HG02610 (cell line): ENCODE measurements around the gene CDHR3.
"Not testable (repeated sequence)": the region's sequence is repeated elsewhere in the genome, so short reads cannot be mapped to it uniquely, and the experiment has no call there.

Source experiments
- ATAC-seq: cut with Tn5 transposase; IDR thresholded peaks from one replicate; pipeline ENCODE4 v1.9.1; 2021; ENCODE audit warnings: mild to moderate bottlenecking, moderate library complexity; ENCODE audit not compliant: unreplicated experiment

The CDHR3 gene

DNA sequence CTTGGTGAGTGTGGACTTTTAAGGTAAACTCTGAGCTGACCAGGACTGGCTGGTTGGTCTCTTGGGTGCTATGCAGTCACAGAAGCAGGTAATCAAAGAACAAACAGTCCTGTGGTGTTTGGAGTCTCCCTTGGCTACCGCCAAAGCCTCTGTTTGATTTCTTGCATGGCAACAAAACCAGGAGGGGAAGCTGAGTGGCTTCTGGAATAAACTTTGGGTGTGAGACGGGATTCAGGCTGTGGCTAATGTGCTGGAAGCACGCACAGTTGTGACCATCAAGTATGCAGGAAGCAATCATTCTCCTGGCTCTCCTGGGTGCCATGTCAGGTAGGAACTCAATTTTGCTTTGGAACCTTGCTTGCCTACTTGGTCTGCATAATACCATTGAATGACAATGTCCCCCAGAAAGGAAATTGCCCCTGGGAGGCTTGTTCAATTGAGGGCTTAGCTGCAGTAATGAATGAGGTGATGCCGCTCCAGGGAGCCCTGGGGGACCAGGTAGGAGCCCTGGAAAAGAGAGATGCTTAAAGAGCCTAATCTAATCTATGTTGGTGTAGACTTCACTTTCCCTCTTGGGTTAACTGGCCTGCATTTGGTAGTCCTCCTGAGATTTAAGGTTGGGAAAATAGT, at the start of gene CDHR3:
CDHR3 (plus strand) TSS at position 227 of the 630 bp plus-strand sequence; CDS start at position 282, 55 bp downstream.
- ATAC-seq: no peak

GRCh38 chr7:105913947-105914346, 49.1 kb upstream of the CDHR3 start:
- ATAC-seq: no peak

- ATAC-seq: no peak
These were observed 46.5 kb upstream of the CDHR3 start for GRCh38 chr7:105916603-105917002.

DNA sequence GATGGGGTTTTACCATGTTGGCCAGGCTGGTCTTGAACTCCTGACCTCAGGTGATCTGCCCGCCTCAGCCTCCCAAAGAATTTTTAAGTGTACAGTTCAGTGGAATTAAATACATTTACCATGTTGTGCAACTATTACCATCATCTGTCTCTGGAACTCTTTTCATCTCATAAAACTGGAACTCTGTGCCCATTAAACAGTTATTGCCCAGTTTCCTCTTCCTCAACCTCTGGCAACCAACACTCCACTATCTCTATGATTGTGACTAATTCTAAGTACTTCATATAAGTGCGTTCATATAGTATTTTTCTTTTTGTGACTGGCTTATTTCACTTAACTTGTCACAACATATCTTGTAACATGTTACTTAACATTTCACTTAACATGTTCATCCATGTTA, 45.4 kb upstream of the CDHR3 start:
- ATAC-seq: no peak

GRCh38 chr7:105920766-105921165, 42.3 kb upstream of the CDHR3 start:
- no peak for ATAC-seq

DNA sequence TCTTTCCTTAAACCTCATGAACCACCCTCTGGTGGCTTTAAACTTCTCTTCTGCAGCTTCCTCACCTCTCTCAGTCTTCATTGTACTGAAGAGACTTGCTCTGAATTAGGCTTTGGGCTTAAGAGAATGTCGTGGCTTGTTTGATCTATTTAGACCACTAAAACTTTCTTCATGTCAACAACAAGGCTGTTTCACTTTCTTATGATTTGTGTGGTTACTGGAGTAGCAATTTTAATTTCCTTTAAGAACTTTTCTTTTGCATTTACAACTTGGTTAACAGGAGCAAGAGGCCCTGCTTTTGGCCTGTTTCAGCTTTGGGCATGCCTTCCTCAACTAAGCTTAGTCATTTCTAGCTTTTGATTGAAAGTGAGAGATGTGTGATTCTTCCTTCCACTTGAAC, 38.1 kb upstream of the CDHR3 start:
- ATAC-seq: peak; percentile 54

GRCh38 chr7:105926131-105926530, 36.9 kb upstream of the CDHR3 start:
- ATAC-seq: no peak

DNA sequence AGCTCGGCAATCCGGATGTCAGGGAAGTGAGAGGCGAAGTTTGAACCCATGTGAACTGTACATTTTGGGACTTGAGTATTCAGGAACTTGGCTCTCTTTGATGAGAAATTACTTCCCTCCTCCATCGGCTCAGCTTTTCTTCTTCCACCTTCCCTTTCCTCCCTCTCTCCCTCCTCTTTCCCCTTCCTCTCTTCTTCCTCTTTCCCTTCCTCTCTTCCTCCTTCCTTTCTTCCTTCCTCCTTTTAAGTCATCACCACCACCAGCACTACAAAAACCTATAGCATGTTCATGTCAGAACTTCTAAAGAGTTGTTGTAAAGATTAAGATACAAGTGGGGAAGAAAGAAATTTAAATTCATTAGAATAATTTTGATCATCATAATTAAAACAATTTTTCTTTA, 31.9 kb upstream of the CDHR3 start:
- no peak for ATAC-seq

DNA sequence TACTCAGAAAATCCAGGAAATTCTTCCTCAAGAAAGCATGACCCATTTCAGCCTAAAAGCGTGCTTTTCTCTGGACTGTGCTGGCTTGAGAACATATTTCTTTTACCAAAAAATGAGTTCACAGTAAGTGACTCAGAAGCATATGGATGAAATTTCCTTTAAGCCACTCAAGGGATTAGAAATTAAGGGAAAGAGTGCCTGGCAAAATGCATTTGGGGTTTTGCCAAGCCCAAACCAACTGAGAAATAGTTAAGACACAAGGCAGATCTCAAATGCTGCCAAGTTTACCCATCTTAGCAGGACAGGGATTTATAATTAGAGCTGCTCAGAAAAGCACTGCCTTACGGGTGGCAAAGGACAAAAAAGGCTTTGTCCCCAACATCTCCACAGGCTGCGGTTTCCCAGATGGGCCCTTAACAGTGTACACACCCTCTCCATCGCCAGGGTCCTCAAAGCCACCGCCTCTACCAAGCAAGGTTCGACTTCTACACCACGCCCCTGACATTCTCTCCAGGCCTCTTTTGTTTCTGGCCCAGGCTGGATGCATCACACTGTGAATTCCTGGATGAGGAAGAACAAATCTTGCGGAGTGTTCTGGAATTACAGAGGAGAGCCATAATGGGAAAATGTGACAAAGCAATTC, 30.1 kb upstream of the CDHR3 start:
- ATAC-seq: no peak

- no peak for ATAC-seq
These were observed 28.4 kb upstream of the CDHR3 start for GRCh38 chr7:105934572-105935185.

GRCh38 chr7:105935250-105935649, 27.8 kb upstream of the CDHR3 start:
- ATAC-seq: no peak

GRCh38 chr7:105937411-105937810, 25.7 kb upstream of the CDHR3 start:
- no peak for ATAC-seq

DNA sequence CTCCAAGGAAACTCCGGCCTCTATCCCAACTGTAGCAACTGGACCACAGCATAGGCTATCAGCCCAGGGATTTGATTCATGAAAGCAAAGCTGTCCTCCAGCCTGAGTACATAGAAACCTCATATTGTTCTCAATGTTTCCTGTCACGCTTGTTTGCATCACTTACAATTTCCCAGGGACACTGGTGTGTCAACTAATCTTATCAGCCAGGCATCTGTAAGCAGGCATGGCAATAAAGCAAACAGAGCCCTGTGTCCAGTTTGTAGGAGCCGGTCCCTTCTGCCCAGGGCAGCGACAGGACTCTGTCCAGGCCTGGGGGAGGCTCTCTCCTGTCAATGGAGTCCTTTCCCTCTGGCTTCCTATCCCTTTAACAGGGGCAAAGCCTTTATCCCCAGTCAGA, 23.0 kb upstream of the CDHR3 start:
- no peak for ATAC-seq

GRCh38 chr7:105941596-105941995, 21.5 kb upstream of the CDHR3 start:
- ATAC-seq: no peak

DNA sequence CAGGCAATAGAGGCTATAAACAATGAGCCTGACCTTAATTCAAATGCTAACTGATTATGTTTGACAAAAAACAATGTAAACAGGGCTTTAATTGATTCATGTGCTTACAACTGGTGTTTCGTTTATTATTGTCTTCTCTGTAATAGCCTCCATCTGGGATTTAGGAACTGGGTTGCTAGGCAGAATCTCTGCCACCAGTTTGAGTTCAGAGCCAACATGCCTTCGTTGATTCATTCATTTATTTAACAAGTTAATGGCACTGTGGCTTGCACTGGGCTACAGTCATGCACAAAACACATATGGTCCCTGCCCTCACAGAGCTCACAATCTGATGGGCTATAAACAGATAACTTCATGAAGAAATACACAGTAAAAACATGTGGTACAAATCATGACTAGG, 19.6 kb upstream of the CDHR3 start:
- ATAC-seq: no peak

DNA sequence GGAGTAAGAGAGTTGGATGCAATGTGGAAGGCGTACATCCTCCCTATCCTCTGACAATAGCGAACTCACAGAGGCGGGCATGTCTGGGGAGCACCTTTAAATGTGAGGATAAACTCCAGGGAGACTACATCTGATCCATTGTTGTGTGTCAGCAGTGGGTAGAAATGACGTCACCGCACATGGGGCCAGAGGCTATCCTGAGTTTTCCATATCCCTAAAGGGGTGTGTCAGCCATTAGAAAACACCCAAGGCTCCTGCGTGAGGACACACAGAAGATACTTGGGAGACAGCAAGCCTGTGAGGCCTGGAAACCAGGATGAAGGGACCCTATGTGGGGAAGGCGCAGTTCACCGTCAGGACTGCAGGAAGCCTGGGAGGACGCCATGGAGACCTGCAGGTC, 17.2 kb upstream of the CDHR3 start:
- ATAC-seq: no peak

DNA sequence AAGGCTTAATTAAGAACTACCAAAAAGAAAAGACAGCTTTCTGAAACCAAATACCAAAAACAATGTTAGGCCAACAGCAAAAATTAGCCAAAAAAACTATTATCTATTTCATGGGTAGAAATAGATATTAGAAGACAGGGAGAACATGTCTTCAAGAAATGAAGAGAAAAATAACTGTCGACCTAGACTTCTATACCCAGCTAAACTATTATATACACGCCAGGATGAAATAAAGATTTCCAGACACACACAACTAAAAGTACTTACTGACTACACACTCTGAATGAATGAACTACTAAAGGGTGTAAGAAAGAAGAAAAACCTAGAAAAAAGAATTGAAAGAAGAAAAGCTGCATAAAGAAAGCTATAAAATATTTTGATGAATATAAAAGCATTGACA, 11.5 kb upstream of the CDHR3 start:
- no peak for ATAC-seq

- no peak for ATAC-seq
These were observed 10.0 kb upstream of the CDHR3 start for GRCh38 chr7:105952917-105953595.

DNA sequence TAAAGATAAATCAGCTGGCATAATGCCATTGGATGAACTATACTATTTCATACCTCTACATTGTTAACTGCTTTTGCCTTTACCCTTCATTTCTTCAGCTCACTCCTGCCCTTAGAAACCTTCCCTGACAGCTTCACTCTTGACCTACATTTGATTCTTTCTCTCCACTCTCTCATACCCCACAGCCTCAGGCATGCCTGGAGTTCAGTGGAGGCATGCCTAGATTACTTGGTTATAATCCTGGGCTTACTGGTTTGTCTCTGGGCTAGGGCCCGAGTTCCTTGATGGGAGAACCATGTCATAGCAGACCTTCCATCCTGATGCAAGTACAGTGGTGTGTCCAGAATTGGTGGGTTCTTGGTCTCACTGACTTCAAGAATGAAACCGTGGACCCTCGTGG, 8.4 kb upstream of the CDHR3 start:
- no peak for ATAC-seq

GRCh38 chr7:105955651-105956466, 7.2 kb upstream of the CDHR3 start:
- ATAC-seq: not testable (repeated sequence)

DNA sequence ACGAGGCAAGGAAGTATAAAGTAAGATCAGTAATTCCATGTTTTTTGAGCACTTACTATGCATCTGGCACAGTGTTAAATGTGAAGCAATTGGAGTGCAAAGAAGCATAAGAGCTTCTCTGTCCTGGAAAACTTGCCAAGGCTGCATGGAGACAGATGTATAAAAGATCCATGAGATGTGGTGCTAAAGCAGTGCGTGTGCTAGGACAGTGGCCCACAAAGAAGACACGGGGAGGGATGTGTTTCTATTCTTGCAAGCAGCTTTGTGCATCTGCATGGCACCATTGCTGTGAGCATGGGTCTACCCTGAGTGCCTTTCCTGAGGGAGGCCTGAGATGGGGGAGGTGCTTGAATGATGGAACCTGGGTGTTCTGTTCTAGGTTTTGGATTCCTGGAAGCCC, 5.1 kb upstream of the CDHR3 start:
- no peak for ATAC-seq
